DND-41 (cell line): ENCODE data around the gene IRGC.

Source experiments
- ATAC-seq: fragments of 200-7000 bp; cut with Tn5 transposase; 3 replicates; pipeline ENCODE4 v1.9.1; 2021; ENCODE audit warnings: low read depth; ENCODE audit not compliant: insufficient read depth
- DNase-seq: peaks from one replicate; pipeline ENCODE4 v3.0.0-alpha.2; 2020
- H2AFZ ChIP-seq: 2 replicates; pipeline ENCODE4 v1.6.0; 2012; ENCODE audit warnings: low read depth, low read length
- H3K27ac ChIP-seq: 2 replicates; pipeline ENCODE4 v1.5.1; 2012; ENCODE audit warnings: low read length, inconsistent platforms
- H3K27me3 ChIP-seq: fragments of 200-600 bp; sonication (generic); 2 replicates; pipeline ENCODE4 v1.6.0; 2012; ENCODE audit warnings: low read length, mild to moderate bottlenecking, inconsistent platforms; ENCODE audit not compliant: insufficient read depth, poor library complexity
- H3K36me3 ChIP-seq: 2 replicates; pipeline ENCODE4 v1.5.1; 2012; ENCODE audit warnings: low read length, inconsistent platforms; ENCODE audit not compliant: insufficient read depth
- H3K4me1 ChIP-seq: 2 replicates; pipeline ENCODE4 v1.5.1; 2012; ENCODE audit warnings: mild to moderate bottlenecking, low read length; ENCODE audit not compliant: insufficient read depth
- H3K4me2 ChIP-seq: 2 replicates; pipeline ENCODE4 v1.6.0; 2012; ENCODE audit warnings: mild to moderate bottlenecking, moderate library complexity, low read length, inconsistent platforms; ENCODE audit not compliant: insufficient read depth
- H3K4me3 ChIP-seq, 2 experiments: fragments of 200-600 bp in 1 of 2; shearing (Covaris generic) in 1 of 2; 2 replicates each; pipeline ENCODE4 v1.5.1; 2012 to 2016; ENCODE audit warnings: inconsistent platforms in 2 of 2, low read length in 2 of 2, mild to moderate bottlenecking in 2 of 2, low read depth in 1 of 2, moderate library complexity in 1 of 2
- H3K79me2 ChIP-seq: 2 replicates; pipeline ENCODE4 v1.6.0; 2012; ENCODE audit warnings: low read length, inconsistent platforms; ENCODE audit not compliant: insufficient read depth
- H3K9ac ChIP-seq: 2 replicates; pipeline ENCODE4 v1.6.0; 2012; ENCODE audit warnings: low read depth, mild to moderate bottlenecking, inconsistent platforms, low read length, moderate library complexity
- H3K9me3 ChIP-seq: 2 replicates; pipeline ENCODE4 v1.5.1; 2012; ENCODE audit warnings: low read length, moderate library complexity, mild to moderate bottlenecking, inconsistent platforms; ENCODE audit not compliant: insufficient read depth, severe bottlenecking
- H4K20me1 ChIP-seq: 2 replicates; pipeline ENCODE4 v1.6.0; 2012; ENCODE audit warnings: low read length; ENCODE audit not compliant: insufficient read depth
- CTCF ChIP-seq: IDR thresholded peaks from 2 replicates; pipeline ENCODE4 v1.5.1; 2012; ENCODE audit warnings: borderline replicate concordance, low read length, moderate library complexity, mild to moderate bottlenecking; ENCODE audit not compliant: poor library complexity, severe bottlenecking; ENCODE audit errors: extremely low read depth
- EZH2 ChIP-seq: IDR thresholded peaks from 3 replicates; pipeline ENCODE4 v1.6.1; 2012; ENCODE audit warnings: borderline replicate concordance, low read depth, mild to moderate bottlenecking, moderate library complexity, low read length, inconsistent platforms; ENCODE audit not compliant: severe bottlenecking

IRGC gene

GRCh38 chr19:43682824-43683661 is 32.8 kb upstream of the IRGC start:
- ATAC-seq (no peak), DNase-seq (no peak)
- Histone ChIP-seq H3K4me1 (no peaks in the 10 kb centered on the region), H3K9ac (no peak overlapping the region), H3K9me3 (no peaks in the 10 kb centered on the region), H2AFZ (no peak overlapping the region; the same call in 1 of the 2 replicates), H3K79me2 (no peaks in the 10 kb centered on the region), H3K27me3 (no peaks in the 10 kb centered on the region), H4K20me1 (no peaks in the 10 kb centered on the region), H3K4me2 (no peak overlapping the region), H3K4me3 (no peak overlapping the region), H3K36me3 (no peaks in the 10 kb centered on the region), H3K27ac (no peak overlapping the region)
- TF ChIP-seq EZH2, result no peak
- no peak for TF ChIP-seq CTCF

- ATAC-seq (no peak), DNase-seq (no peak)
- H3K9me3 ChIP-seq, result no peaks in the 10 kb centered on the region
- TF ChIP-seq EZH2 (no peak), CTCF (no peak)
- no peaks in the 10 kb centered on the region for H3K27me3 ChIP-seq
- H3K4me3 ChIP-seq, result no peak overlapping the region
- H4K20me1 ChIP-seq, result no peaks in the 10 kb centered on the region
- H3K9ac ChIP-seq, result no peak overlapping the region
- no peak overlapping the region for H3K4me2 ChIP-seq
- no peaks in the 10 kb centered on the region for H3K79me2 ChIP-seq
- H3K4me1 ChIP-seq, result no peaks in the 10 kb centered on the region
- H3K27ac ChIP-seq, result no peak overlapping the region
- no peak overlapping the region for H2AFZ ChIP-seq
- no peaks in the 10 kb centered on the region for H3K36me3 ChIP-seq
These were observed 32.0 kb upstream of the IRGC start for GRCh38 chr19:43683905-43684304.

- no peaks in the 10 kb centered on the region for H3K27me3 ChIP-seq
- no peaks in the 10 kb centered on the region for H4K20me1 ChIP-seq
- no peak overlapping the region for H2AFZ ChIP-seq
- DNase-seq, result no peak
- no peak for ATAC-seq
- no peak overlapping the region for H3K4me3 ChIP-seq
- no peaks in the 10 kb centered on the region for H3K36me3 ChIP-seq
- H3K4me1 ChIP-seq, result no peaks in the 10 kb centered on the region
- H3K79me2 ChIP-seq, result no peaks in the 10 kb centered on the region
- no peak overlapping the region for H3K4me2 ChIP-seq
- H3K27ac ChIP-seq, result no peak overlapping the region
- TF ChIP-seq CTCF (no peak), EZH2 (no peak)
- no peaks in the 10 kb centered on the region for H3K9me3 ChIP-seq
- no peak overlapping the region for H3K9ac ChIP-seq
These were observed 31.6 kb upstream of the IRGC start for GRCh38 chr19:43684326-43684725.

GRCh38 chr19:43687660-43687997 is 28.2 kb upstream of the IRGC start:
- Histone ChIP-seq H3K4me2 (no peak overlapping the region), H2AFZ (no peak overlapping the region)

More at GRCh38 chr19:43687660-43687997, 28.2 kb upstream of the IRGC start:
- Histone ChIP-seq H3K36me3 (no peaks in the 10 kb centered on the region), H3K9ac (no peak overlapping the region), H3K4me3 (no peak overlapping the region), H3K4me1 (no peaks in the 10 kb centered on the region), H4K20me1 (no peaks in the 10 kb centered on the region), H3K79me2 (no peaks in the 10 kb centered on the region), H3K27ac (no peak overlapping the region), H3K27me3 (no peaks in the 10 kb centered on the region), H3K9me3 (peaks cover 11% of the 10 kb centered on the region)
- no peak for TF ChIP-seq EZH2
- TF ChIP-seq CTCF, result no peak
- no peak for ATAC-seq
- no peak for DNase-seq
